HepG2 (cell line): ENCODE measurements around the gene FKBP10. TPM values are rescaled to one million over a fixed set of nuclear protein-coding genes. Genes with fewer than 3 reads are reported as not detected.

Experiments used
- ATF3 ChIP-seq: sonication (generic); formaldehyde crosslinking; IDR thresholded peaks from 2 replicates; pipeline ENCODE4 v1.4.0; 2020; ENCODE audit warnings: missing genetic modification reagents
- ATF4 ChIP-seq, 2 experiments: fragments of 450-650 bp in 1 of 2; sonication (generic) in 1 of 2; formaldehyde crosslinking; IDR thresholded peaks; 2 replicates each; pipeline versions ENCODE4 v1.5.0 to v1.8.0; 2020 to 2022; ENCODE audit warnings: mild to moderate bottlenecking in 1 of 2, missing genetic modification reagents in 1 of 2
- ATF7 ChIP-seq, 2 experiments: fragments of 450-650 bp in 1 of 2; sonication (generic) in 1 of 2; formaldehyde crosslinking in 1 of 2; IDR thresholded peaks; 2 replicates each; pipeline versions ENCODE4 v1.4.0 to v1.6.1; 2016 to 2020; ENCODE audit warnings: antibody characterized with exemption in 1 of 2, mild to moderate bottlenecking in 1 of 2, missing genetic modification reagents in 1 of 2
- BATF2 ChIP-seq: sonication (generic); formaldehyde crosslinking; IDR thresholded peaks from 2 replicates; pipeline ENCODE4 v1.8.0; 2022; ENCODE audit warnings: mild to moderate bottlenecking, missing genetic modification reagents, moderate library complexity
- CBX2 ChIP-seq, 2 experiments: fragments of 200-600 bp in 1 of 2; sonication (generic); formaldehyde crosslinking in 1 of 2; IDR thresholded peaks; 2 replicates each; pipeline versions ENCODE4 v1.7.0 to v1.8.1; 2018 to 2022; ENCODE audit warnings: low read depth in 2 of 2, low read length in 1 of 2, mild to moderate bottlenecking in 1 of 2, missing genetic modification reagents in 1 of 2
- EHMT2 ChIP-seq: fragments of 200-600 bp; sonication (generic); IDR thresholded peaks from 2 replicates; pipeline ENCODE4 v1.7.0; 2017; ENCODE audit warnings: antibody characterized with exemption, low read depth, low read length, borderline replicate concordance
- FOXK2 ChIP-seq: fragments of 450-650 bp; IDR thresholded peaks from 2 replicates; pipeline ENCODE4 v1.6.1; 2016
- HMGXB4 ChIP-seq, 2 experiments: sonication (generic) in 1 of 2; formaldehyde crosslinking in 1 of 2; IDR thresholded peaks; 2 replicates each; pipeline versions ENCODE4 v1.4.0 to v1.6.1; 2018 to 2020; ENCODE audit warnings: missing genetic modification reagents in 2 of 2, borderline replicate concordance in 1 of 2, low read depth in 1 of 2, mild to moderate bottlenecking in 1 of 2, missing biosample characterization in 1 of 2
- KDM1A ChIP-seq: IDR thresholded peaks from 2 replicates; pipeline ENCODE4 v1.6.1; 2016; ENCODE audit warnings: missing compliant biosample characterization
- MAFG ChIP-seq: sonication (generic); formaldehyde crosslinking; IDR thresholded peaks from 2 replicates; pipeline ENCODE4 v1.5.1; 2020; ENCODE audit warnings: mild to moderate bottlenecking, missing genetic modification reagents
- NFKB2 ChIP-seq: sonication (generic); formaldehyde crosslinking; IDR thresholded peaks from 2 replicates; pipeline ENCODE4 v1.4.0; 2020; ENCODE audit warnings: missing genetic modification reagents, borderline replicate concordance
- RAD51 ChIP-seq: fragments of 450-650 bp; IDR thresholded peaks from 2 replicates; pipeline ENCODE4 v1.6.1; 2016; ENCODE audit warnings: borderline replicate concordance
- RCOR2 ChIP-seq: IDR thresholded peaks from 2 replicates; pipeline ENCODE4 v1.6.1; 2016; ENCODE audit warnings: missing biosample characterization, missing genetic modification reagents
- SAFB2 ChIP-seq: sonication (generic); formaldehyde crosslinking; IDR thresholded peaks from 2 replicates; pipeline ENCODE4 v1.5.1; 2020; ENCODE audit warnings: missing genetic modification reagents, low read depth, mild to moderate bottlenecking, borderline replicate concordance
- XBP1 ChIP-seq: sonication (generic); formaldehyde crosslinking; IDR thresholded peaks from 2 replicates; pipeline ENCODE4 v1.5.0; 2020; ENCODE audit warnings: missing genetic modification reagents
- ZBTB20 ChIP-seq: sonication (generic); formaldehyde crosslinking; IDR thresholded peaks from 2 replicates; pipeline ENCODE4 v1.8.1; 2023; ENCODE audit warnings: missing genetic modification reagents, low read depth, mild to moderate bottlenecking, borderline replicate concordance
- ZFP36 ChIP-seq: fragments of 150-350 bp; IDR thresholded peaks from 2 replicates; pipeline ENCODE4 v1.6.1; 2018; ENCODE audit warnings: borderline replicate concordance, low read length, low read depth; ENCODE audit not compliant: partially characterized antibody
- ZFP91 ChIP-seq: sonication (generic); formaldehyde crosslinking; IDR thresholded peaks from 2 replicates; pipeline ENCODE4 v1.9.0; 2022; ENCODE audit warnings: missing genetic modification reagents, mild to moderate bottlenecking, borderline replicate concordance
- ZNF746 ChIP-seq: sonication (generic); formaldehyde crosslinking; IDR thresholded peaks from 2 replicates; pipeline ENCODE4 v1.8.0; 2022; ENCODE audit warnings: mild to moderate bottlenecking, missing genetic modification reagents
- ZSCAN20 ChIP-seq: sonication (generic); formaldehyde crosslinking; IDR thresholded peaks from 2 replicates; pipeline ENCODE4 v1.4.0; 2020; ENCODE audit warnings: missing genetic modification reagents, mild to moderate bottlenecking, borderline replicate concordance
- ZSCAN21 ChIP-seq: sonication (generic); formaldehyde crosslinking; IDR thresholded peaks from 2 replicates; pipeline ENCODE4 v1.8.0; 2022; ENCODE audit warnings: mild to moderate bottlenecking, missing genetic modification reagents, moderate library complexity, borderline replicate concordance
- polyA plus RNA-seq, 8 experiments: library from polyadenylated mRNA; depleted of rRNA in 3 of 8; stranded (reverse) in 7 of 8; unstranded in 1 of 8; fragments of >200 nt; fragmentation: Illumina TruSeq in 4 of 8; extraction: Trizol in 4 of 8; gene quantifications; 2 replicates each; pipeline versions ENCODE4 v1.2.1 to v1.2.3, GENCODE V29; 2011 to 2016; ENCODE audit warnings: low read depth in 4 of 8, missing spikeins in 1 of 8, mixed read lengths in 1 of 8; ENCODE audit not compliant: insufficient read depth in 1 of 8
- total RNA-seq, 5 experiments: library from RNA; depleted of rRNA; stranded (reverse); fragments of >200 nt; fragmentation: Illumina TruSeq; extraction: Trizol; gene quantifications; 2 replicates each; pipeline ENCODE4 v1.2.3, GENCODE V29; 2016; ENCODE audit warnings: low read depth in 1 of 5

FKBP10 gene
- total and polyA plus RNA-seq, 2 of the 13 experiments (the other 11 are each of a cell fraction or from before 2014, with no cell fraction given), result 149 to 573 TPM

- no peak; the same call in 1 of the 2 replicates for TF ChIP-seq ZNF746
- peak; percentile 64 for TF ChIP-seq NFKB2 (CRISPR knock-in tag)
- 0 out of 2 replicates have a peak, but pooled peaks have one; percentile 21 for TF ChIP-seq BATF2
- no peak for TF ChIP-seq KDM1A (CRISPR knock-in tag)
- no peak for TF ChIP-seq MAFG (CRISPR knock-in tag)
- TF ChIP-seq ATF4 (CRISPR knock-in tag; IDR thresholded peaks at IDR 0.05), result no peak
- no peak for TF ChIP-seq ATF3 (CRISPR knock-in tag)
- no peak for TF ChIP-seq FOXK2
- no peak for TF ChIP-seq CBX2 (IDR thresholded peaks at IDR 0.05; ENCODE audit: low read depth, low read length)
- TF ChIP-seq CBX2 (CRISPR knock-in tag; IDR thresholded peaks at IDR 0.05; ENCODE audit: low read depth), result no peak
- TF ChIP-seq RCOR2 (CRISPR knock-in tag), result no peak
- TF ChIP-seq ZBTB20 (CRISPR knock-in tag), result peak; percentile 42; the same call in 1 of the 2 replicates
- no peak for TF ChIP-seq ATF7 (IDR thresholded peaks at IDR 0.05)
- no peak for TF ChIP-seq ATF7 (CRISPR knock-in tag; IDR thresholded peaks at IDR 0.05)
- no peak for TF ChIP-seq EHMT2
- TF ChIP-seq SAFB2 (CRISPR knock-in tag), result peak; percentile 77; the same call in 1 of the 2 replicates
- peak; percentile 81; the same call in 1 of the 2 replicates for TF ChIP-seq ZFP91
- no peak for TF ChIP-seq ZFP36
- TF ChIP-seq ZSCAN21 (CRISPR knock-in tag), result peak; percentile 32; the same call in 1 of the 2 replicates
- TF ChIP-seq RAD51, result no peak
- peak in 1 of 2 experiments; percentile 82; a peak in 2 of 4 replicates for TF ChIP-seq HMGXB4 (CRISPR knock-in tag; IDR thresholded peaks at IDR 0.05; ENCODE audit: borderline replicate concordance in 1 of 2, low read depth in 1 of 2)
- TF ChIP-seq ZSCAN20 (CRISPR knock-in tag), result peak; percentile 54; the same call in 1 of the 2 replicates
- TF ChIP-seq XBP1 (CRISPR knock-in tag), result no peak
Observed at GRCh38 chr17:41835800-41836549, 23.2 kb downstream of the FKBP10 start, which contains the start of gene NT5C3B (continued).
